DOHH2 (cell line): ENCODE data around the gene IL10.
A peak's percentile ranks its signal among the peaks of the same experiment; 100 is the strongest.

ENCODE experiments used
- H3F3A ChIP-seq: fragments of 200-600 bp; sonication (generic), shearing (Covaris generic); 2 replicates; pipeline ENCODE4 v1.6.0; 2016; ENCODE audit warnings: antibody characterized with exemption, mild to moderate bottlenecking; ENCODE audit not compliant: control insufficient read depth, insufficient read depth
- H3K27ac ChIP-seq: fragments of 200-600 bp; sonication (generic); 2 replicates; pipeline ENCODE4 v1.5.1; 2014; ENCODE audit warnings: low read depth, mild to moderate bottlenecking, low read length, moderate library complexity
- H3K27me3 ChIP-seq: fragments of 200-600 bp; sonication (generic); 2 replicates; pipeline ENCODE4 v1.6.1; 2014; ENCODE audit warnings: mild to moderate bottlenecking, low read length, mixed read lengths; ENCODE audit not compliant: control insufficient read depth
- H3K36me3 ChIP-seq: fragments of 200-600 bp; sonication (generic); 2 replicates; pipeline ENCODE4 v1.6.1; 2014; ENCODE audit warnings: mild to moderate bottlenecking, low read length, moderate library complexity, mixed read lengths; ENCODE audit not compliant: control insufficient read depth
- H3K4me1 ChIP-seq: fragments of 200-600 bp; sonication (generic); 2 replicates; pipeline ENCODE4 v1.6.1; 2014; ENCODE audit warnings: mild to moderate bottlenecking, low read length, mixed read lengths; ENCODE audit not compliant: control insufficient read depth
- H3K4me2 ChIP-seq: fragments of 200-600 bp; sonication (generic); 2 replicates; pipeline ENCODE4 v1.6.0; 2014; ENCODE audit warnings: mild to moderate bottlenecking, low read length, moderate library complexity
- H3K4me3 ChIP-seq: fragments of 200-600 bp; sonication (generic); 2 replicates; pipeline ENCODE4 v1.5.1; 2014; ENCODE audit warnings: mild to moderate bottlenecking, low read length, mixed read lengths
- H3K79me2 ChIP-seq: fragments of 200-600 bp; sonication (generic); 2 replicates; pipeline ENCODE4 v1.6.1; 2014; ENCODE audit warnings: mild to moderate bottlenecking, low read length, mixed read lengths; ENCODE audit not compliant: control insufficient read depth
- H3K9me2 ChIP-seq: fragments of 200-600 bp; sonication (generic); replicated peaks from 2 replicates; pipeline ENCODE4 v1.6.1; 2014; ENCODE audit warnings: mild to moderate bottlenecking, low read length, mixed read lengths; ENCODE audit not compliant: control insufficient read depth
- H3K9me3 ChIP-seq: fragments of 200-600 bp; sonication (generic); 2 replicates; pipeline ENCODE4 v1.6.1; 2014; ENCODE audit warnings: antibody characterized with exemption, low read length, mixed read lengths; ENCODE audit not compliant: control insufficient read depth, insufficient read depth
- H4K20me1 ChIP-seq: fragments of 200-600 bp; sonication (generic); 2 replicates; pipeline ENCODE4 v1.6.0; 2014; ENCODE audit warnings: low read depth, mild to moderate bottlenecking, antibody characterized with exemption, low read length, moderate library complexity; ENCODE audit not compliant: control insufficient read depth, insufficient read depth
- CTCF ChIP-seq: fragments of 200-600 bp; sonication (generic); IDR thresholded peaks from one replicate; pipeline ENCODE4 v1.5.1; 2014; ENCODE audit warnings: antibody characterized with exemption, mild to moderate bottlenecking, low read depth, low read length; ENCODE audit not compliant: poor library complexity, severe bottlenecking
- EZH2phosphoT487 ChIP-seq: fragments of 200-600 bp; sonication (generic); IDR thresholded peaks from 2 replicates; pipeline ENCODE4 v1.6.1; 2017; ENCODE audit warnings: borderline replicate concordance, mild to moderate bottlenecking, antibody characterized with exemption, low read length, moderate library complexity, mixed read lengths

Gene IL10

DNA sequence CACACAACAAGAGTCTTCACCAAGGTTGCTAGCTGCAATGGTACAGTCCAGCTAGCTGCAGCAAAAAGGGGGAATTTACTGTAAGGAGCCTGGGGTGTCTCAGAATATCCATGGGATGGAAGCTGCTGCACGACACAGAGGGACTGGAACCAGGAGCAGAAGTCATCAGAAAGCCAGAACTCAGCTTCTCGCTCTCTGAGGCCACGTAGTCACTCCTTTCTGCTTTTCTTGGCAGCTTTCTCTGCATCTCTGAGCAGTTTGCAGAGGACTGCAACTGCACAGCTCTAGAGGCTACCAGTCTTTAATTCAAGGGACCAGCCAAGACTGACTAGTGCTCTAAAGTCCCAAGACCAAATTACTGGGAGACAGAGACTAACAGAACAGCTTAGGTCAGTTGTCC, 27.0 kb upstream of the IL10 start:
- no peak for TF ChIP-seq CTCF
- TF ChIP-seq EZH2phosphoT487 = no peak
- Histone ChIP-seq H3K79me2 (no peaks in the 10 kb centered on the region), H3K9me2 (no peaks in the 10 kb centered on the region)

DNA sequence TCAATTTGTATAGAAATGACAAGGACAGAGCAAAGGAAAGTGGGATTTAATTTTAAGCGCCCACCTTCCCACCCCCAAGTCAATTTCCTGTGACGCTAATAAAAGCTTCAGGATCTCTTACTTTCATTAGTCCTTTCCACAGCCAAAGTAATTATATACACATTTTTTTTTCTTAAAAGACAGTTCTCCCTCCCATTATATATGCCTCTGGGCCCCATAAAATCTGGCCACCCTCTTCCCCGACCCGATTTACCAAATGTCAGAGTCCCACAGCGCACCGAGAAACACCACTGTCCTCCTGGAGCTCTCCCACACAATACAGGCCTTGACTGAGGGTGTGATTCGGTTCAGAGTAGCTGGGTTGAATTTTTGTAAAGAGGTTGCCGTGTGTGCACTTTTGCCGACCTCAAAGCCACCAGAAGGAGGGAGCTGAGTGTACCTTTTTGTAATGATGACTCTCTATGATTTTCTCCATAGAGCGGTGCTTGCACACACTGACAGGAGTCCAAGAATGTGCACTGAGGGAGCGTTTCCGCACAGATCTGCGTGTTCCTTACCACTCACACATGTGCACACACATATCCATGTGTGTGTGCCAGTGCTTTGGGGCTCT, 26.2 kb upstream of the IL10 start:
- H3K27me3 ChIP-seq = peaks cover 55% of the 10 kb centered on the region
- no peaks in the 10 kb centered on the region for H4K20me1 ChIP-seq
- no peaks in the 10 kb centered on the region for H3K9me2 ChIP-seq
- H3F3A ChIP-seq = no peaks in the 10 kb centered on the region
- TF ChIP-seq EZH2phosphoT487 = no peak
- H3K4me1 ChIP-seq = peaks cover 5% of the 10 kb centered on the region
- no peak overlapping the region for H3K27ac ChIP-seq
- H3K9me3 ChIP-seq = no peaks in the 10 kb centered on the region
- no peak overlapping the region for H3K4me3 ChIP-seq
- no peaks in the 10 kb centered on the region for H3K79me2 ChIP-seq
- no peaks in the 10 kb centered on the region for H3K36me3 ChIP-seq
- H3K4me2 ChIP-seq = no peak overlapping the region

More for the DNA sequence above, 27.0 kb upstream of the IL10 start:
- Histone ChIP-seq H3F3A (no peaks in the 10 kb centered on the region), H3K4me1 (peaks cover 5% of the 10 kb centered on the region), H3K27ac (no peak overlapping the region), H3K27me3 (peaks cover 56% of the 10 kb centered on the region), H4K20me1 (no peaks in the 10 kb centered on the region), H3K36me3 (no peaks in the 10 kb centered on the region), H3K9me3 (no peaks in the 10 kb centered on the region), H3K4me2 (no peak overlapping the region), H3K4me3 (no peak overlapping the region)

GRCh38 chr1:206797534-206798383, 25.5 kb upstream of the IL10 start:
- Histone ChIP-seq H3K27me3 (peaks cover 57% of the 10 kb centered on the region), H3K27ac (no peak overlapping the region), H4K20me1 (no peaks in the 10 kb centered on the region), H3K79me2 (no peaks in the 10 kb centered on the region), H3K4me1 (no peaks in the 10 kb centered on the region), H3K9me2 (no peaks in the 10 kb centered on the region), H3F3A (no peaks in the 10 kb centered on the region), H3K4me3 (no peak overlapping the region), H3K9me3 (no peaks in the 10 kb centered on the region), H3K4me2 (no peak overlapping the region), H3K36me3 (no peaks in the 10 kb centered on the region)
- TF ChIP-seq CTCF (peak; percentile 88), EZH2phosphoT487 (no peak)

GRCh38 chr1:206796981-206797402, 24.7 kb upstream of the IL10 start:
- Histone ChIP-seq H3K9me3 (no peaks in the 10 kb centered on the region), H3K27me3 (peaks cover 61% of the 10 kb centered on the region), H3K36me3 (no peaks in the 10 kb centered on the region), H3F3A (no peaks in the 10 kb centered on the region), H3K4me2 (no peak overlapping the region), H3K9me2 (no peaks in the 10 kb centered on the region), H3K4me1 (no peaks in the 10 kb centered on the region), H3K79me2 (no peaks in the 10 kb centered on the region), H3K4me3 (no peak overlapping the region), H3K27ac (no peak overlapping the region), H4K20me1 (no peaks in the 10 kb centered on the region)
- TF ChIP-seq EZH2phosphoT487 = no peak
- TF ChIP-seq CTCF = no peak
